HG02610 (cell line): ENCODE data around the gene ANXA11.
"Not testable (repeated sequence)": the region's sequence is repeated elsewhere in the genome, so short reads cannot be mapped to it uniquely, and the experiment has no call there.

ENCODE experiments used
- ATAC-seq: cut with Tn5 transposase; IDR thresholded peaks from one replicate; pipeline ENCODE4 v1.9.1; 2021; ENCODE audit warnings: mild to moderate bottlenecking, moderate library complexity; ENCODE audit not compliant: unreplicated experiment

ANXA11 gene

GRCh38 chr10:80149123-80149522, 56.2 kb downstream of the ANXA11 start:
- no peak for ATAC-seq

GRCh38 chr10:80148166-80148805, 57.1 kb downstream of the ANXA11 start:
- ATAC-seq, result no peak

GRCh38 chr10:80146918-80147317, 58.4 kb downstream of the ANXA11 start:
- no peak for ATAC-seq

- ATAC-seq, result not testable (repeated sequence)
Observed at GRCh38 chr10:80145406-80146308, 59.7 kb downstream of the ANXA11 start.

GRCh38 chr10:80144696-80145131, 60.6 kb downstream of the ANXA11 start:
- peak; percentile 21 for ATAC-seq

GRCh38 chr10:80144067-80144695, 61.2 kb downstream of the ANXA11 start:
- peak; percentile 58 for ATAC-seq

GRCh38 chr10:80141696-80142460, 63.5 kb downstream of the ANXA11 start:
- ATAC-seq, result no peak

- ATAC-seq, result no peak
Observed at GRCh38 chr10:80140251-80140650, 65.1 kb downstream of the ANXA11 start.

GRCh38 chr10:80139265-80139664, 66.1 kb downstream of the ANXA11 start:
- ATAC-seq, result no peak

- ATAC-seq, result no peak
Observed at GRCh38 chr10:80137920-80138319, 67.4 kb downstream of the ANXA11 start.

GRCh38 chr10:80137031-80137862, 68.1 kb downstream of the ANXA11 start:
- ATAC-seq, result no peak

- no peak for ATAC-seq
Observed at GRCh38 chr10:80136134-80136571, 69.2 kb downstream of the ANXA11 start.

GRCh38 chr10:80133687-80134086, 71.7 kb downstream of the ANXA11 start:
- not testable (repeated sequence) for ATAC-seq

- ATAC-seq, result no peak
Observed at GRCh38 chr10:80133206-80133605, 72.1 kb downstream of the ANXA11 start.

GRCh38 chr10:80132299-80133139, 72.8 kb downstream of the ANXA11 start, which contains the start of gene PLAC9:
TSS of gene PLAC9 (plus strand) at chr10:80132730. CDS start at chr10:80132763, 33 bp downstream.
- no peak for ATAC-seq

GRCh38 chr10:80131499-80131901, 73.8 kb downstream of the ANXA11 start:
- ATAC-seq, result no peak

GRCh38 chr10:80126876-80127275, 78.5 kb downstream of the ANXA11 start:
- no peak for ATAC-seq

- no peak for ATAC-seq
Observed at GRCh38 chr10:80122746-80123145, 82.6 kb downstream of the ANXA11 start.
